NB4 (cell line): ENCODE data around the gene TUT7.

ENCODE experiments used
- DNase-seq: peaks from one replicate; pipeline ENCODE4 v3.0.0; 2010; ENCODE audit warnings: low read depth
- H3K4me3 ChIP-seq: one replicate; pipeline ENCODE4 v1.5.1; 2011; ENCODE audit warnings: mild to moderate bottlenecking, low read depth, low read length, moderate library complexity
- MYC ChIP-seq: IDR thresholded peaks from 2 replicates; pipeline ENCODE4 v1.6.1; 2011; ENCODE audit warnings: low read depth, low read length
- POLR2A ChIP-seq: IDR thresholded peaks from 2 replicates; pipeline ENCODE4 v1.6.1; 2011; ENCODE audit warnings: mild to moderate bottlenecking; ENCODE audit not compliant: insufficient read length; ENCODE audit errors: extremely low read depth
- TF ChIP-seq, protein P1 (sequence below): IDR thresholded peaks from one replicate; pipeline ENCODE4 v1.5.1; 2012; ENCODE audit warnings: low read depth, low read length
- TF ChIP-seq, protein P2 (sequence below): IDR thresholded peaks from 2 replicates; pipeline ENCODE4 v1.6.1; 2011; ENCODE audit warnings: low read depth, low read length

The TUT7 gene

GRCh38 chr9:86333651-86334050 is 20.6 kb downstream of the TUT7 start:
- no peak for DNase-seq
- TF ChIP-seq, protein P1, sequence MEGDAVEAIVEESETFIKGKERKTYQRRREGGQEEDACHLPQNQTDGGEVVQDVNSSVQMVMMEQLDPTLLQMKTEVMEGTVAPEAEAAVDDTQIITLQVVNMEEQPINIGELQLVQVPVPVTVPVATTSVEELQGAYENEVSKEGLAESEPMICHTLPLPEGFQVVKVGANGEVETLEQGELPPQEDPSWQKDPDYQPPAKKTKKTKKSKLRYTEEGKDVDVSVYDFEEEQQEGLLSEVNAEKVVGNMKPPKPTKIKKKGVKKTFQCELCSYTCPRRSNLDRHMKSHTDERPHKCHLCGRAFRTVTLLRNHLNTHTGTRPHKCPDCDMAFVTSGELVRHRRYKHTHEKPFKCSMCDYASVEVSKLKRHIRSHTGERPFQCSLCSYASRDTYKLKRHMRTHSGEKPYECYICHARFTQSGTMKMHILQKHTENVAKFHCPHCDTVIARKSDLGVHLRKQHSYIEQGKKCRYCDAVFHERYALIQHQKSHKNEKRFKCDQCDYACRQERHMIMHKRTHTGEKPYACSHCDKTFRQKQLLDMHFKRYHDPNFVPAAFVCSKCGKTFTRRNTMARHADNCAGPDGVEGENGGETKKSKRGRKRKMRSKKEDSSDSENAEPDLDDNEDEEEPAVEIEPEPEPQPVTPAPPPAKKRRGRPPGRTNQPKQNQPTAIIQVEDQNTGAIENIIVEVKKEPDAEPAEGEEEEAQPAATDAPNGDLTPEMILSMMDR, result no peak
- TF ChIP-seq POLR2A, result no peak
- TF ChIP-seq, protein P2, sequence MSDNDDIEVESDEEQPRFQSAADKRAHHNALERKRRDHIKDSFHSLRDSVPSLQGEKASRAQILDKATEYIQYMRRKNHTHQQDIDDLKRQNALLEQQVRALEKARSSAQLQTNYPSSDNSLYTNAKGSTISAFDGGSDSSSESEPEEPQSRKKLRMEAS, result no peak
- no peak for TF ChIP-seq MYC
- no peak overlapping the region for H3K4me3 ChIP-seq

- H3K4me3 ChIP-seq, result no peak overlapping the region
- TF ChIP-seq POLR2A (no peak), MYC (no peak)
- TF ChIP-seq, protein P2, result no peak
- TF ChIP-seq, protein P1, result no peak
- DNase-seq, result no peak
Measured at GRCh38 chr9:86330186-86330585, 24.0 kb downstream of the TUT7 start.

DNA sequence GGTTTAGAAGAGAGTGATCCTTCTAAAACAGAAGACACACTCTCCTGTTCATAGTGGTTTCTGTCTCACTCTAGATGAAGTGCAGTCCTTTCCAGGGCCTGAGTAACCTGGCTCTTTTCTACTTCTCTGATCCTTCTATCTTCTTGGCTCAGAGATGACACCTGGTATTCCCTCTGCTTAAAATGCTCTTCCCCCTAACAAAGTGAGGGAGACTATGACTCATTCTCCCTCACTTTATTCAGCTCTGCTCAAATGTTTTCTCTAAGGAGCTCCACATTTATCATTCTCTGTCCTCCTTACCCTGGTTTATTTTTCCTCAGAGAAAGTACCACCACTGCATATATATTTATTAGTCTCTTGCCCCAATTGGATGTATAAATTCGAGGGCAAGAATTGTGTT is 24.6 kb downstream of the TUT7 start:
- no peak for TF ChIP-seq MYC
- TF ChIP-seq, protein P2, result no peak
- no peak for DNase-seq
- no peak overlapping the region for H3K4me3 ChIP-seq

- TF ChIP-seq, protein P1, result no peak
- TF ChIP-seq, protein P2, result no peak
- TF ChIP-seq POLR2A (no peak), MYC (no peak)
- no peak for DNase-seq
- H3K4me3 ChIP-seq, result no peak overlapping the region
Measured at GRCh38 chr9:86328156-86328555, 26.1 kb downstream of the TUT7 start.

DNA sequence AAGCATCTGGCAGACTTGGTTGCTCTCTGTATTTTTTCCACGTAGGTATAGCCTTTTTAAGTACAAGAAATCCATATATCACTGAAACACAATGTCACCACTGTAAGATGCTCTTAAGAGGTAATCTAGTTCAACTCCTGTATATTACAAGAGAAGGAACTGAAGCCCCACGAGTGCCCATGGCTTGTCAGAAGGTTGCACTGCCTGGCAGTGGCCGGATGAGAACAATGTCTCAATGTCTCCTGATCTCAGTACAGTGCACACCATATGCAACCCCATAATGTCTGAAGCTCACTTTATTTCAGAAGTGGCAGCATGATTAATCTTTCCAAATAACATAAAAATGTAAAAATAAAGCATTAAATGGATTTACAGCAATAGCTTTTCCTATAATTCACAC is 27.7 kb downstream of the TUT7 start:
- no peak for DNase-seq
- no peak overlapping the region for H3K4me3 ChIP-seq
- TF ChIP-seq POLR2A, result no peak
- TF ChIP-seq, protein P2, result no peak
- no peak for TF ChIP-seq MYC

DNA sequence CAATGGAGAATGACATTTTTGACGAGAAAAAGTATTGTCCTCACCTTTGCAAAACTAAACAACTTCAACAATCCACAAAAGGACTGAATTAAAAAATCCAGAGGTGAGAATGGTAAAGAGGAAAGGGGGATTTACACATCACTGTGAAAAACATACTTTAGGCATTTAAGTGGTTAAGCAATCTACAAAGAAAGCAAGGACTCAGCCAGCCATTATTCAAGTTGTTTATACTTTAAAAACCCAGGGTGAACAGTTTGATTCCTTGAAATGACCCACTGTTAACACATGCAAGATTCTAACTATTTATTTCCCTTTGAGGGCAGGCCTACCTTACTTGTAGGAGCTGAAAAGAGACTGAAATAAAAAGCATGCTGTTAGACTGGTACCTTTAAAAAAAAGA is 29.3 kb downstream of the TUT7 start:
- TF ChIP-seq, protein P1, result no peak
- no peak for TF ChIP-seq POLR2A
- TF ChIP-seq MYC, result no peak
- TF ChIP-seq, protein P2, result no peak
- no peak overlapping the region for H3K4me3 ChIP-seq
- no peak for DNase-seq

DNA sequence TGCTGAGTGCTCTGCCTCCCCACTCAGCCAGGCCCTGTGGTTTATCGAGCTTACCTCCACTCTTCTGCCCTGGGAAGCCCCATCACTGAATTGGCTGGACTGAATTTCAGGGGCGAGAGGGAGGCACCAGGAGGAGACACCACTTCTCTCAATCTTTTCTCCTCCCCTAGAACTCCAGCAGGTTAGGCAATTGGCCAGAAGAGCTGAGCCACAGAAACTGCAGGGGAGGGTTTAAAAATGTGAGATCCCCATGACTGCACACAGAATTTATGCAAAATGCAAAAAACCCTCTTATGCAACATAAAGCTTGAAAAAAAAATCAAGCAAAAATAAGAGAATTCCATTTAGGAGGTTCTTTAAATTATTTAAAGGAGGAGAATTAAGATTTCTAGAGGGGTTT is 29.9 kb downstream of the TUT7 start:
- no peak for DNase-seq
- H3K4me3 ChIP-seq, result no peak overlapping the region

More for the DNA sequence above, 29.9 kb downstream of the TUT7 start:
- TF ChIP-seq, protein P1, result no peak
- TF ChIP-seq MYC, result no peak
- TF ChIP-seq, protein P2, result no peak
- no peak for TF ChIP-seq POLR2A
